Endothelial cell of umbilical vein (primary cell): Measurements from ENCODE around the gene NONO. TPM values are rescaled to one million over a fixed set of nuclear protein-coding genes. Genes with fewer than 3 reads are reported as not detected.
"Not testable (repeated sequence)": the region's sequence is repeated elsewhere in the genome, so short reads cannot be mapped to it uniquely, and the experiment has no call there.

Experiments used
- BruUV-seq: library from RNA; stranded (reverse); fragments of 400-500 nt; replicated peaks from 2 replicates; lab custom pipeline; 2021; lab: Mats Ljungman, UMichigan
- CTCF ChIA-PET: fragments of 300-600, 350-600 bp; sonication (Branson Sonifier 250); formaldehyde crosslinking; loops from one replicate; lab custom pipeline; 2021; ENCODE audit warnings: antibody characterized with exemption, inconsistent platforms; lab: Charles Lee
- POLR2A ChIA-PET: fragments of 300-600, 350-600 bp; sonication (Branson Sonifier 250); formaldehyde crosslinking; loops from one replicate; lab custom pipeline; 2021; ENCODE audit warnings: antibody characterized with exemption, inconsistent platforms; lab: Charles Lee
- DNase-seq: peaks from one replicate; pipeline ENCODE4 v3.0.0-alpha.2; 2011; ENCODE audit warnings: low read depth, low spot score
- FAIRE-seq: peaks from 2 replicates; lab custom pipeline; 2011; peaks lifted over from hg19 to GRCh38; lab: Jason Lieb, UNC
- H2AFZ ChIP-seq: 2 replicates; pipeline ENCODE4 v1.6.0; 2012; ENCODE audit warnings: low read depth, low read length, control low read depth, inconsistent platforms
- H3K27ac ChIP-seq: 2 replicates; pipeline ENCODE4 v1.5.1; 2011; ENCODE audit warnings: low read depth, mild to moderate bottlenecking, control low read depth, low read length, moderate library complexity; ENCODE audit not compliant: insufficient read depth
- H3K27me3 ChIP-seq, 2 experiments: 2 replicates each; pipeline versions ENCODE4 v1.6.0 to v1.6.1; 2011; ENCODE audit warnings: low read length in 2 of 2, mixed read lengths in 1 of 2; ENCODE audit not compliant: control insufficient read depth in 2 of 2, insufficient read depth in 2 of 2
- H3K36me3 ChIP-seq, 2 experiments: 2 replicates in 1 of 2; 3 replicates in 1 of 2; pipeline ENCODE4 v1.5.1; 2011; ENCODE audit warnings: low read length in 2 of 2, mild to moderate bottlenecking in 1 of 2, moderate library complexity in 1 of 2; ENCODE audit not compliant: control insufficient read depth in 2 of 2, insufficient read depth in 2 of 2; ENCODE audit errors: extremely low read depth in 1 of 2
- H3K4me1 ChIP-seq: 3 replicates; pipeline ENCODE4 v1.5.1; 2011; ENCODE audit warnings: mild to moderate bottlenecking, low read length; ENCODE audit not compliant: control insufficient read depth, insufficient read depth; ENCODE audit errors: extremely low read depth
- H3K4me2 ChIP-seq: 2 replicates; pipeline ENCODE4 v1.6.1; 2011; ENCODE audit warnings: low read length, control low read depth, mixed read lengths; ENCODE audit not compliant: insufficient read depth
- H3K4me3 ChIP-seq, 3 experiments: fragments of 200-600 bp in 1 of 3; sonication (generic), shearing (Covaris generic) in 1 of 3; replicated peaks in 1 of 3; 2 replicates each; pipeline ENCODE4 v1.5.1; 2011 to 2016; ENCODE audit warnings: control low read depth in 3 of 3, low read length in 3 of 3, mild to moderate bottlenecking in 2 of 3, inconsistent platforms in 1 of 3, low read depth in 1 of 3, moderate library complexity in 1 of 3; ENCODE audit not compliant: insufficient read depth in 1 of 3
- H3K79me2 ChIP-seq: 2 replicates; pipeline ENCODE4 v1.6.0; 2012; ENCODE audit warnings: low read length, inconsistent platforms; ENCODE audit not compliant: control insufficient read depth, insufficient read depth
- H3K9ac ChIP-seq: replicated peaks from 2 replicates; pipeline ENCODE3; 2011; ENCODE audit warnings: low read length, control low read depth; ENCODE audit not compliant: insufficient read depth; ENCODE audit errors: extremely low read depth
- H3K9me1 ChIP-seq: replicated peaks from 3 replicates; pipeline ENCODE4 v1.6.0; 2011; ENCODE audit warnings: mild to moderate bottlenecking, low read length; ENCODE audit not compliant: control insufficient read depth, insufficient read depth; ENCODE audit errors: extremely low read depth
- H3K9me3 ChIP-seq: replicated peaks from 2 replicates; pipeline ENCODE4 v1.5.1; 2012; ENCODE audit warnings: low read length, inconsistent platforms; ENCODE audit not compliant: control insufficient read depth, insufficient read depth
- H4K20me1 ChIP-seq: replicated peaks from 2 replicates; pipeline ENCODE3; 2011; ENCODE audit warnings: mild to moderate bottlenecking, low read length; ENCODE audit not compliant: control insufficient read depth, insufficient read depth; ENCODE audit errors: extremely low read depth
- EZH2 ChIP-seq: IDR thresholded peaks from 2 replicates; pipeline ENCODE4 v1.6.1; 2012; ENCODE audit warnings: borderline replicate concordance, low read depth, mild to moderate bottlenecking, moderate library complexity, low read length, inconsistent platforms; ENCODE audit not compliant: severe bottlenecking
- FOS ChIP-seq: IDR thresholded peaks from 2 replicates; pipeline ENCODE4 v1.6.1; 2011; ENCODE audit warnings: mild to moderate bottlenecking, low read length, moderate library complexity, borderline replicate concordance; ENCODE audit not compliant: insufficient read depth
- GATA2 ChIP-seq: IDR thresholded peaks from 2 replicates; pipeline ENCODE4 v1.7.0; 2011; ENCODE audit warnings: low read depth, mild to moderate bottlenecking, moderate library complexity, mixed read lengths, low read length; ENCODE audit not compliant: insufficient read length, insufficient read depth
- JUN ChIP-seq: IDR thresholded peaks from 2 replicates; pipeline ENCODE4 v1.6.1; 2011; ENCODE audit warnings: borderline replicate concordance, low read depth; ENCODE audit not compliant: insufficient read length, insufficient read depth
- MYC ChIP-seq: IDR thresholded peaks from one replicate; pipeline ENCODE4 v1.6.1; 2011; ENCODE audit warnings: mild to moderate bottlenecking, low read depth, low read length
- POLR2A ChIP-seq: IDR thresholded peaks from 2 replicates; pipeline ENCODE4 v1.6.1; 2012; ENCODE audit warnings: low read depth, mild to moderate bottlenecking, control low read depth, low read length
- POLR2AphosphoS5 ChIP-seq: IDR thresholded peaks from 2 replicates; pipeline ENCODE4 v1.6.1; 2012; ENCODE audit warnings: low read depth, mild to moderate bottlenecking, control low read depth, low read length, moderate library complexity; ENCODE audit not compliant: insufficient read depth
- dilution Hi-C: fragments of 300-500 bp; cut with MboI; formaldehyde crosslinking; loops from one replicate; pipeline ENCODE4 v1.15.0; 2019; ENCODE audit warnings: low sequenced_read_pairs; ENCODE audit not compliant: extremely low pct_ligation_motif_present
- intact Hi-C: fragments of 100-400 bp; cut with micrococcal nuclease; formaldehyde crosslinking; loops from one replicate; pipeline ENCODE4 v1.10.0; 2022
- polyA plus RNA-seq, 4 experiments: library from polyadenylated mRNA; depleted of rRNA in 3 of 4; stranded (reverse) in 3 of 4; unstranded in 1 of 4; fragments of >200 nt; gene quantifications; 2 replicates each; pipeline versions ENCODE4 v1.2.1 to v1.2.3, GENCODE V29; 2011 to 2012; ENCODE audit warnings: missing spikeins in 1 of 4
- total RNA-seq: library from RNA; stranded (reverse); gene quantifications from 2 replicates; pipeline ENCODE4 v1.2.3, GENCODE V29; 2021
- TF ChIP-seq, protein P1 (sequence below): IDR thresholded peaks from 2 replicates; pipeline ENCODE4 v1.6.1; 2011; ENCODE audit not compliant: insufficient read depth, insufficient read length
- TF ChIP-seq, protein P2 (sequence below), 2 donors: IDR thresholded peaks; 1 replicate in 1 of 2; 2 replicates in 1 of 2; pipeline ENCODE4 v1.5.1; 2011; ENCODE audit warnings: low read length in 2 of 2, mild to moderate bottlenecking in 2 of 2, moderate library complexity in 2 of 2, control low read depth in 1 of 2, inconsistent platforms in 1 of 2, low read depth in 1 of 2; ENCODE audit not compliant: insufficient read depth in 1 of 2; ENCODE audit errors: extremely low read depth in 1 of 2

NONO gene
- total and polyA plus RNA-seq, 2 donors (not counting 3 experiments of a cell fraction or from before 2014, with no cell fraction given) = 249 to 466 TPM

DNA sequence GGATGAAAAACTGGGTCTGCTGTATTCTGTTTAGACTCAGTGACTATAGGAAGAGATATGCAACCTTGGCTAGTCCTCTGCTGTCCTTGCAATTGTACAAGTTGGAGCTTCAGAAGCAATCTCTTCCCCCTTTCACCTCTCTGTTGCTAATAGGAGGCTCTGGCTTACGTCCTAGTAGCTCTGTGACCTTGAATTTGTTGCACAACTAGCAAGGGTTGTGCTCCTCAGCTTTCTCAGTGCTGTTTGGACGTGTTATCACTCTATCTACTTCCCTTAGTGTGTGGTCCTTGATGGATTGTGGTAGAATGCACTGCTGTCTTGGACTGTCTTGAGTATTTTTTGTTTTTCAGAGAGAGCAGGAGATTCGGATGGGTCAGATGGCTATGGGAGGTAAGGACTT, 14.7 kb downstream of the NONO start:
- no peak for FAIRE-seq
- Histone ChIP-seq H3K9me1 (no peaks in the 10 kb centered on the region), H3K4me1 (peaks cover 23% of the 10 kb centered on the region), H3K79me2 (peaks cover 2% of the 10 kb centered on the region), H3K9ac (no peak overlapping the region), H3K4me2 (no peak overlapping the region), H3K9me3 (no peaks in the 10 kb centered on the region), H3K27me3 (no peaks in the 10 kb centered on the region), H3K4me3 (no peak overlapping the region), H4K20me1 (no peaks in the 10 kb centered on the region), H2AFZ (no peak overlapping the region), H3K36me3 (peaks cover 13 to 28% of the 10 kb centered on the region in 2 experiments), H3K27ac (no peak overlapping the region)
- dilution Hi-C loops = no loop called here
- no peak for DNase-seq
- TF ChIP-seq, protein P1, sequence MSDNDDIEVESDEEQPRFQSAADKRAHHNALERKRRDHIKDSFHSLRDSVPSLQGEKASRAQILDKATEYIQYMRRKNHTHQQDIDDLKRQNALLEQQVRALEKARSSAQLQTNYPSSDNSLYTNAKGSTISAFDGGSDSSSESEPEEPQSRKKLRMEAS = no peak
- TF ChIP-seq MYC (no peak), EZH2 (no peak), POLR2AphosphoS5 (no peak), JUN (no peak), FOS (no peak), GATA2 (no peak), POLR2A (no peak)
- TF ChIP-seq, protein P2, sequence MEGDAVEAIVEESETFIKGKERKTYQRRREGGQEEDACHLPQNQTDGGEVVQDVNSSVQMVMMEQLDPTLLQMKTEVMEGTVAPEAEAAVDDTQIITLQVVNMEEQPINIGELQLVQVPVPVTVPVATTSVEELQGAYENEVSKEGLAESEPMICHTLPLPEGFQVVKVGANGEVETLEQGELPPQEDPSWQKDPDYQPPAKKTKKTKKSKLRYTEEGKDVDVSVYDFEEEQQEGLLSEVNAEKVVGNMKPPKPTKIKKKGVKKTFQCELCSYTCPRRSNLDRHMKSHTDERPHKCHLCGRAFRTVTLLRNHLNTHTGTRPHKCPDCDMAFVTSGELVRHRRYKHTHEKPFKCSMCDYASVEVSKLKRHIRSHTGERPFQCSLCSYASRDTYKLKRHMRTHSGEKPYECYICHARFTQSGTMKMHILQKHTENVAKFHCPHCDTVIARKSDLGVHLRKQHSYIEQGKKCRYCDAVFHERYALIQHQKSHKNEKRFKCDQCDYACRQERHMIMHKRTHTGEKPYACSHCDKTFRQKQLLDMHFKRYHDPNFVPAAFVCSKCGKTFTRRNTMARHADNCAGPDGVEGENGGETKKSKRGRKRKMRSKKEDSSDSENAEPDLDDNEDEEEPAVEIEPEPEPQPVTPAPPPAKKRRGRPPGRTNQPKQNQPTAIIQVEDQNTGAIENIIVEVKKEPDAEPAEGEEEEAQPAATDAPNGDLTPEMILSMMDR (IDR thresholded peaks at IDR 0.05; ENCODE audit: extremely low read depth in 1 of 2, insufficient read depth in 1 of 2, low read depth in 1 of 2, low read length in 2 of 2) = no peak
- CTCF ChIA-PET = no interaction called here
- intact Hi-C loops = no loop called here
- BruUV-seq = no TSS peak
- POLR2A ChIA-PET = no interaction called here

DNA sequence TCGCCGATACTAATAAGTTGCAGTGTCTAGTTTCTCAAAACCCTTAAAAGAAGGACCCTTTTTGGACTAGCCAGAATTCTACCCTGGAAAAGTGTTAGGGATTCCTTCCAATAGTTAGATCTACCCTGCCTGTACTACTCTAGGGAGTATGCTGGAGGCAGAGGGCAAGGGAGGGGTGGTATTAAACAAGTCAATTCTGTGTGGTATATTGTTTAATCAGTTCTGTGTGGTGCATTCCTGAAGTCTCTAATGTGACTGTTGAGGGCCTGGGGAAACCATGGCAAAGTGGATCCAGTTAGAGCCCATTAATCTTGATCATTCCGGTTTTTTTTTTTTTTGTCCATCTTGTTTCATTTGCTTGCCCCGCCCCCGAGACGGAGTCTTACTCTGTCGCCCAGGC, 16.6 kb downstream of the NONO start:
- BruUV-seq, H3K27ac ChIP-seq, H3K4me3 ChIP-seq, H3K9me1 ChIP-seq, H3K79me2 ChIP-seq, H2AFZ ChIP-seq, H3K27me3 ChIP-seq, CTCF ChIA-PET, POLR2A ChIA-PET, H3K9ac ChIP-seq, H4K20me1 ChIP-seq, DNase-seq, H3K4me2 ChIP-seq, dilution Hi-C loops, H3K9me3 ChIP-seq: not testable (repeated sequence)
- intact Hi-C loops = loop anchor here (5.0 kb wide), 1 partner anchor 67 kb away; the partner anchor contains the start of gene TAF1
- Histone ChIP-seq H3K4me1 (peaks cover 26% of the 10 kb centered on the region), H3K36me3 (peaks cover 19 to 23% of the 10 kb centered on the region in 2 experiments)
- FAIRE-seq = peak; percentile 44

DNA sequence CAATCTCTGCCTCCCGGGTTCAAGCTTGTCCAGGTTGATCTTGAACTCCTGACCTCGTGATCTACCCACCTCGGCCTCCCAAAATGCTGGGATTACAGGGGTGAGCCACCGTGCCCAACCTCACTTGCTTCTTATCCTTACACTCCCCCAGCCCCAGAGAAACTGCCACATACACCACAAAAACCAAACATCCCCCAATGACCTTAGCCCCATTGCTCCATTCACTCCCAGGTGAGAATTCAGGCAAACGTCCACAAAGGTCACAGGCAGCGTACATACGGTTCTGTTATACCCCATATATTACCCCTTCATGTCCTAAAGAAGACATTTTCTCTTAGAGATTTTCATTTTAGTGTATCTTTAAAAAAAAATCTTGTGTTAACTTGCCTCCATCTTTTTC, 17.1 kb downstream of the NONO start:
- H3K27me3 ChIP-seq, H2AFZ ChIP-seq, DNase-seq, H3K79me2 ChIP-seq, H3K27ac ChIP-seq, POLR2A ChIA-PET, H3K9me3 ChIP-seq, CTCF ChIA-PET, H3K4me2 ChIP-seq, H3K9me1 ChIP-seq, H4K20me1 ChIP-seq, H3K9ac ChIP-seq, dilution Hi-C loops, H3K4me3 ChIP-seq: not testable (repeated sequence)
- peak; percentile 4 for FAIRE-seq
- BruUV-seq = TSS peak; percentile 84
- peaks cover 20 to 23% of the 10 kb centered on the region in 2 experiments for H3K36me3 ChIP-seq
- peaks cover 26% of the 10 kb centered on the region for H3K4me1 ChIP-seq
- intact Hi-C loops = loop anchor here (5.0 kb wide), 1 partner anchor 67 kb away; the partner anchor contains the start of gene TAF1
